H1 (cell line): ENCODE measurements around the gene ZNF648. TPM values are rescaled to one million over a fixed set of nuclear protein-coding genes. Genes with fewer than 3 reads are reported as not detected.

ENCODE experiments used
- ATF3 ChIP-seq: IDR thresholded peaks from 2 replicates; pipeline ENCODE4 v1.6.1; 2011; ENCODE audit warnings: low read depth, mild to moderate bottlenecking, low read length; ENCODE audit not compliant: insufficient read depth
- CHD2 ChIP-seq: IDR thresholded peaks from 2 replicates; pipeline ENCODE4 v1.6.1; 2012; ENCODE audit warnings: low read length, improper control_type of control experiment
- CHD7 ChIP-seq: fragments of 300-600 bp; sonication (generic); IDR thresholded peaks from 2 replicates; pipeline ENCODE4 v1.7.1; 2012; ENCODE audit warnings: low read length, moderate library complexity, mild to moderate bottlenecking, inconsistent platforms; ENCODE audit not compliant: insufficient replicate concordance
- CTCF ChIP-seq, 3 experiments: IDR thresholded peaks; 1 replicate in 2 of 3; 2 replicates in 1 of 3; pipeline versions ENCODE4 v1.5.1 to v1.6.1; 2011; ENCODE audit warnings: low read length in 3 of 3, mild to moderate bottlenecking in 3 of 3, inconsistent platforms in 2 of 3, low read depth in 1 of 3, moderate library complexity in 1 of 3; ENCODE audit not compliant: insufficient read depth in 1 of 3; ENCODE audit errors: control extremely low read depth in 1 of 3
- JUN ChIP-seq: IDR thresholded peaks from 2 replicates; pipeline ENCODE4 v1.6.1; 2011; ENCODE audit warnings: low read depth, mild to moderate bottlenecking, improper control_type of control experiment, low read length
- SP2 ChIP-seq: IDR thresholded peaks from 2 replicates; pipeline ENCODE4 v1.6.1; 2012; ENCODE audit warnings: mild to moderate bottlenecking, low read length, inconsistent platforms
- SRF ChIP-seq: IDR thresholded peaks from 2 replicates; pipeline ENCODE4 v1.6.1; 2011; ENCODE audit warnings: mild to moderate bottlenecking, low read depth, low read length, moderate library complexity
- YY1 ChIP-seq: IDR thresholded peaks from 2 replicates; pipeline ENCODE4 v1.6.1; 2011; ENCODE audit warnings: low read depth, mild to moderate bottlenecking, low read length
- polyA plus RNA-seq, 7 experiments: library from polyadenylated mRNA; depleted of rRNA in 3 of 7; stranded (reverse) in 5 of 7; unstranded in 2 of 7; fragments of >200 nt in 5 of 7; fragments of 200-250 nt in 2 of 7; gene quantifications; 1 replicate in 5 of 7; 2 replicates in 1 of 7; 4 replicates in 1 of 7; pipeline versions ENCODE4 v1.2.1 to v1.2.3, GENCODE V29; 2011 to 2013; ENCODE audit warnings: missing spikeins in 2 of 7, mixed read lengths in 2 of 7
- total RNA-seq: library from RNA; stranded (reverse); fragmentation: NEBNext Ultra II Directional; extraction: Animal tissue kit (Norgen Biotek cat#: 25700); gene quantifications from 2 replicates; pipeline ENCODE4 v1.2.1, GENCODE V29; 2021

The ZNF648 gene
- total and polyA plus RNA-seq, 2 of the 8 experiments (the other 6 are each of a cell fraction or from before 2014, with no cell fraction given) = 0.20 to 0.53 TPM

GRCh38 chr1:182083851-182084486, 22.5 kb upstream of the ZNF648 start (continued):
- TF ChIP-seq CHD7 = no peak
- no peak for TF ChIP-seq CTCF (IDR thresholded peaks at IDR 0.05; ENCODE audit: control extremely low read depth in 1 of 3, insufficient read depth in 1 of 3, low read depth in 1 of 3, low read length in 3 of 3)
- no peak for TF ChIP-seq SRF
- no peak for TF ChIP-seq JUN
- TF ChIP-seq ATF3 = no peak
- TF ChIP-seq CHD2 = no peak
- TF ChIP-seq SP2 = no peak
- no peak for TF ChIP-seq YY1
